Peyer's patch (tissue), 4 donors: ENCODE data around the gene TFIP11.

Experiments
- POLR2A ChIP-seq, 2 donors: fragments of 450-650 bp; IDR thresholded peaks; one replicate each; pipeline ENCODE4 v1.5.1; 2017; ENCODE audit warnings: antibody characterized with exemption in 2 of 2, mild to moderate bottlenecking in 2 of 2, moderate library complexity in 2 of 2
- TF ChIP-seq, protein P1 (sequence below), 6 experiments: fragments of 450-650 bp in 4 of 6; fragments of 200-600 bp in 2 of 6; sonication (generic) in 1 of 6; IDR thresholded peaks; one replicate each; pipeline ENCODE4 v1.5.1; 2017 to 2019; ENCODE audit warnings: antibody characterized with exemption in 6 of 6, mild to moderate bottlenecking in 3 of 6, moderate library complexity in 1 of 6

DNA sequence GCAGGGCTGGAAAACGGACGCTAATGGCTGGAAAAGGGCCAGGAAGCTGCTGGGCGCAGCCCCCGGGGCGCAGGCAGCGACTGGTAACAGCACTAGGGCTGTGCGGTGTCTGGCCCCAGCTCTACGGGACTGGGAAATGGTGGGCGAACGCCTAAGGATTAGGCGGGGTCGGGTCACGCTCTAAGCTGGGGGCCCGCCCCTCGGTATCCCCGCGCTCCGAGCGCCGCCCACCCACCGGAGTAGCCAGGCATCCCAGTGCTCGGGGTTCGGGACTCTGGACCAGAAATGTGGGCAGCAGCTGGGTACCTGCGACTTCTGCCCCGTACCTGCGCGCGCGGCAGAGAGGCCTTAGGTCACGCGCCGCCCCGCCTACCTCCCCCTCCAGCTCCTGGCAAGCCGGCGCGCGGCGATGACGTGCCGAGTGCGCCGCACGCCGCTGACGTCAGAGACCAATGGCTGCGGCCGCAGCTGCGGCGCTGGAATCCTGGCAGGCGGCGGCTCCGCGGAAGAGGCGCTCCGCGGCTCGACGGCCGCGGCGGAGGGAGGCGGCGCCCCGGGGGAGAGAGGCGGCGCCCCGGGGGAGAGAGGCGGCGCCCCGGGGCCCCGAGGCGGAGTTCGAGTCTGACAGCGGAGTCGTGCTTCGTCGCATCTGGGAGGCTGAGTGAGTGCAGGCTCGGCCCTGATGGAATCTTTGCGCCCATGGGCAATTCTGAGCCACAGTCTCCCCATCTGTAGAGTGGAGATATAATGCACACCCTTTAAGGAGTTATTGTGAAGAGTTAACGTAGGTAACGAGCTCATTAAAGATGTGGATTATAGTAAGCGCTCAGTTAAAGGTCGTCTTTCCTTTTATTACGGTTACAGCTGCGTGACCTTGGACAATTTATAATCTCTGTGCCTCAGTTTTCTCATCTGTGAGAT lies 28.6 kb downstream of the TFIP11 start, which contains the start of the genes HPS4 and SRRD:
- TF ChIP-seq, protein P1, sequence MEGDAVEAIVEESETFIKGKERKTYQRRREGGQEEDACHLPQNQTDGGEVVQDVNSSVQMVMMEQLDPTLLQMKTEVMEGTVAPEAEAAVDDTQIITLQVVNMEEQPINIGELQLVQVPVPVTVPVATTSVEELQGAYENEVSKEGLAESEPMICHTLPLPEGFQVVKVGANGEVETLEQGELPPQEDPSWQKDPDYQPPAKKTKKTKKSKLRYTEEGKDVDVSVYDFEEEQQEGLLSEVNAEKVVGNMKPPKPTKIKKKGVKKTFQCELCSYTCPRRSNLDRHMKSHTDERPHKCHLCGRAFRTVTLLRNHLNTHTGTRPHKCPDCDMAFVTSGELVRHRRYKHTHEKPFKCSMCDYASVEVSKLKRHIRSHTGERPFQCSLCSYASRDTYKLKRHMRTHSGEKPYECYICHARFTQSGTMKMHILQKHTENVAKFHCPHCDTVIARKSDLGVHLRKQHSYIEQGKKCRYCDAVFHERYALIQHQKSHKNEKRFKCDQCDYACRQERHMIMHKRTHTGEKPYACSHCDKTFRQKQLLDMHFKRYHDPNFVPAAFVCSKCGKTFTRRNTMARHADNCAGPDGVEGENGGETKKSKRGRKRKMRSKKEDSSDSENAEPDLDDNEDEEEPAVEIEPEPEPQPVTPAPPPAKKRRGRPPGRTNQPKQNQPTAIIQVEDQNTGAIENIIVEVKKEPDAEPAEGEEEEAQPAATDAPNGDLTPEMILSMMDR (IDR thresholded peaks at IDR 0.05), result peak in 1 of 6 experiments; percentile 27
- peak; percentile 82 to 88 for TF ChIP-seq POLR2A (IDR thresholded peaks at IDR 0.05)
